Esophagus (tissue), 2 donors: ENCODE results near the gene PRPF31. TPM values are rescaled to one million over a fixed set of nuclear protein-coding genes. Genes with fewer than 3 reads are reported as not detected.

Source experiments
- H3K27ac ChIP-seq, 2 donors: one replicate each; pipeline ENCODE4 v1.5.1; 2013; ENCODE audit warnings: low read depth in 2 of 2, mild to moderate bottlenecking in 2 of 2, inconsistent platforms in 1 of 2, low read length in 1 of 2, moderate library complexity in 1 of 2
- H3K27me3 ChIP-seq, 2 donors: one replicate each; pipeline ENCODE4 v1.6.1; 2013; ENCODE audit warnings: low read length in 2 of 2, control low read depth in 1 of 2, mild to moderate bottlenecking in 1 of 2; ENCODE audit not compliant: insufficient read depth in 2 of 2, control insufficient read depth in 1 of 2
- H3K36me3 ChIP-seq, 2 donors: one replicate each; pipeline ENCODE4 v1.6.1; 2013; ENCODE audit warnings: low read length in 1 of 2; ENCODE audit not compliant: control insufficient read depth in 2 of 2, insufficient read depth in 2 of 2
- H3K4me1 ChIP-seq, 2 donors: one replicate each; pipeline ENCODE4 v1.6.1; 2013; ENCODE audit warnings: low read length in 1 of 2; ENCODE audit not compliant: control insufficient read depth in 2 of 2, insufficient read depth in 2 of 2
- H3K4me3 ChIP-seq, 2 donors: one replicate each; pipeline ENCODE4 v1.5.1; 2013; ENCODE audit warnings: low read length in 2 of 2, mild to moderate bottlenecking in 2 of 2, low read depth in 1 of 2, moderate library complexity in 1 of 2
- H3K9me3 ChIP-seq, 2 donors: one replicate each; pipeline ENCODE4 v1.6.1; 2013; ENCODE audit warnings: mild to moderate bottlenecking in 2 of 2, low read depth in 1 of 2, low read length in 1 of 2, moderate library complexity in 1 of 2; ENCODE audit not compliant: control insufficient read depth in 2 of 2, insufficient read depth in 1 of 2
- WGBS, 2 donors: extraction: QIAGEN DNeasy Blood & Tissue Kit; methylation state at CpG; one replicate each; pipeline ENCODE4 v1.1.7; 2013; 5-methylcytosine and 5-hydroxymethylcytosine counted together
- polyA plus RNA-seq, 2 donors: library from polyadenylated mRNA; stranded (reverse); fragments of 200-250 nt; gene quantifications; one replicate each; pipeline ENCODE4 v1.2.3, GENCODE V29; 2013
- donor health status: healthy with polysubstance abuse.
- donor health status: Bipolar disorder and iron deficiency.

PRPF31 gene
- polyA plus RNA-seq, 2 donors = 38.9 to 44.3 TPM

DNA sequence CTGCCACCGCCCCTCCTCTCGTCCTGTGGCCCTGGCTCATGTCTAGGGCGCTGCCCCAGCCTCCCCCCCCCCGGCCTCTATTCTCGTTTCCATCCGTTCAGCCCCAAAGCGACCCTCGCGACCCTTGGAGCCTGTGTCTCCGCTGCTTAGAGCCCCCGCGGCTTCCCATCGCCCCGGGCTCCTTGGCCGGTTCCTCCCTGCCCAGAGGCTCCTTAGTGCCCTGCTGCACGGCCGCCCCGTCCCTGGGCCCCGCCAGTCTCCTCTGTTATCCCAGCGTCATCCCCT is 12.8 kb downstream of the PRPF31 start:
- Histone ChIP-seq H3K27me3 (no peaks in the 10 kb centered on the region), H3K4me3 (no peak overlapping the region), H3K9me3 (no peaks in the 10 kb centered on the region), H3K4me1 (peaks cover 0 to 2% of the 10 kb centered on the region in 2 donors), H3K36me3 (peaks cover 45 to 63% of the 10 kb centered on the region in 2 donors), H3K27ac (no peak overlapping the region)
- WGBS, 2 donors = 86 to 92% methylated on average over 15 to 20 of the region's 20 CpGs

DNA sequence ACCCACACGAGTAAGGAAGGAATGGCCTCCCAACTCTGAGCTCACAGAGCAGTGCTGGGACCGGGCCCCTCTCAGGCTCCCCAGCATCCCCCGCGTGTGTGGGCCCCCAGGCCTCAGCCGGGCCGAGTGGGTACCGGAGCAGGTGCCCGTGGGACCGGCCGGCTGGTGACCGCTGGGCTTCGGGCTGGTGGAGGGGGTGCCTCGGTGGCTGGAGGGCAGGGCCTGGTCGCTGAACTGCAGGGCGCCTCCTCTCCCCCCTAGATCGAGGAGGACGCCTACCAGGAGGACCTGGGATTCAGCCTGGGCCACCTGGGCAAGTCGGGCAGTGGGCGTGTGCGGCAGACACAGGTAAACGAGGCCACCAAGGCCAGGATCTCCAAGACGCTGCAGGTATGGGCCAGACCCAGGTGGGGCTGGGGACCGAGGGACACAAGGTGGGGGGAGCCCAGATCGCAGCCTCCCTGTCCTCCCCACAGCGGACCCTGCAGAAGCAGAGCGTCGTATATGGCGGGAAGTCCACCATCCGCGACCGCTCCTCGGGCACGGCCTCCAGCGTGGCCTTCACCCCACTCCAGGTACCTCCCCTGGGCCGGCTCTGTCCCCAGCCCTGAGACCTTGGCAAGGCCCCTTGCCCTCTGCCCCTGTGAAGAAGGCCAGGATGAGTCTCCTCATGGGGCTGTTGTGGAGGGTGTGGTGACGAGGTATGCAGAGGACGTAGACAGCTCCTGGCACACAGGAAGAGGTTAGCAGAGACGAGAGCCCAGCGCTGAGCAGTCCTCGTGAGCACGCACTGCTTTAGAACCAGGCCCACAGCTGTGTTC is 13.5 kb downstream of the PRPF31 start:
- no peaks in the 10 kb centered on the region for H3K9me3 ChIP-seq
- peaks cover 0 to 3% of the 10 kb centered on the region in 2 donors for H3K4me1 ChIP-seq
- WGBS, 2 donors = 95 to 96% methylated on average over 41 of the region's 41 CpGs
- H3K27me3 ChIP-seq = no peaks in the 10 kb centered on the region
- H3K4me3 ChIP-seq = no peak overlapping the region
- peaks cover 45 to 57% of the 10 kb centered on the region in 2 donors for H3K36me3 ChIP-seq
- no peak overlapping the region for H3K27ac ChIP-seq

DNA sequence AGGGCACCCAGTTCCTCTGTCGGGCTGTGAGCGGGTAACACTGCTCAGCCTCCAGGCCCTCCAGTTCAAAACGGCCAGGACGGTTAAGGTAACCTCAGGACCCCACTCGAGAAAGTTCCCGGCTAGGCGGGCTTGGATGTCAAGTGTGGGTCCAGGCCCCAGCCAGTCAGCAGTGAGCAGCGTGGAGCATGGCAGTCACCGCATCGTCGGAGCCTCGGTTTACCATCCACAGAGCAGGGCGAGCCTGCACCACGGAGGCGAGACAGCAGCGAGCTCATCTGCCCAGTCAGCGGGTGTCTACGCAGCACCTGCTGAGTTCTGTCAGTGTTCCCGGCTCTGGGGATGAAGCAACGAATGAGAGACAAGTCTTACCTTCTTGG is 14.1 kb downstream of the PRPF31 start:
- H3K27me3 ChIP-seq = no peaks in the 10 kb centered on the region
- peaks cover 42 to 51% of the 10 kb centered on the region in 2 donors for H3K36me3 ChIP-seq
- 97 to 98% methylated on average over 20 of the region's 20 CpGs for WGBS, 2 donors
- H3K27ac ChIP-seq = no peak overlapping the region
- no peak overlapping the region for H3K4me3 ChIP-seq
- H3K9me3 ChIP-seq = no peaks in the 10 kb centered on the region
- peaks cover 3% of the 10 kb centered on the region in 2 donors for H3K4me1 ChIP-seq

DNA sequence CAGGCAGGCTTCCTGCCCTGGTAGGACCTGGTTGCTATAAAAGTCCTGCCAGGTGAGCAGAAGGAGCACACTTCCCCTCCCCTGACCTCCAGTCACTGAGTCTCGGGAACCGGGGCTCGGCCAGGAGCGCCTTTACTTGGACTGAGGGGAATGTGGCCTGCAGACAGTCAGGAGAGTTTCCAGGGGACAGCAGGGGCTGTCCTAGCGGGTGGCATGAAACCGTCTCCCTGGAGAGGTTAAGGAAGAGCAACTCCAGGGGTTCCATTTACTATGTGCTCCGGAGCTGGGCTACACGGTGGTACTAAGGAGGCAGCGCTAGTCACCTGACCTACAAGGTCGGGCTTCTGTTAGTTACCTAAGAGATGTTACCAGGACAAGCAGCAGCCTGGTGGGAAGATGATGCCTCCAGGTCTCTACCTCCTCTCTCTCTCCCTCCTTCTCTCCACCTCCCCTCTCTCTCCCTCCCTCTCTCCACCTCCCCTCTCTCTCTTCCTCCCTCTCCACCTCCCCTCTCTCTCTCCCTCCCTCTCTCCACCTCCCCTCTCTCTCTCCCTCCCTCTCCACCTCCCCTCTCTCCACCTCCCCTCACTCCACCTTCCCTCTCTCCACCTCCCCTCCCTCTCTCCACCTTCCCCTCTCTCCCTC is 17.9 kb downstream of the PRPF31 start:
- 66 to 75% methylated on average over 10 of the region's 10 CpGs for WGBS, 2 donors
- H3K4me1 ChIP-seq = peaks cover 3 to 6% of the 10 kb centered on the region in 2 donors
- H3K27me3 ChIP-seq = no peaks in the 10 kb centered on the region
- no peak overlapping the region for H3K27ac ChIP-seq
- H3K4me3 ChIP-seq = no peak overlapping the region
- peaks cover 15 to 25% of the 10 kb centered on the region in 2 donors for H3K36me3 ChIP-seq
- H3K9me3 ChIP-seq = no peaks in the 10 kb centered on the region

DNA sequence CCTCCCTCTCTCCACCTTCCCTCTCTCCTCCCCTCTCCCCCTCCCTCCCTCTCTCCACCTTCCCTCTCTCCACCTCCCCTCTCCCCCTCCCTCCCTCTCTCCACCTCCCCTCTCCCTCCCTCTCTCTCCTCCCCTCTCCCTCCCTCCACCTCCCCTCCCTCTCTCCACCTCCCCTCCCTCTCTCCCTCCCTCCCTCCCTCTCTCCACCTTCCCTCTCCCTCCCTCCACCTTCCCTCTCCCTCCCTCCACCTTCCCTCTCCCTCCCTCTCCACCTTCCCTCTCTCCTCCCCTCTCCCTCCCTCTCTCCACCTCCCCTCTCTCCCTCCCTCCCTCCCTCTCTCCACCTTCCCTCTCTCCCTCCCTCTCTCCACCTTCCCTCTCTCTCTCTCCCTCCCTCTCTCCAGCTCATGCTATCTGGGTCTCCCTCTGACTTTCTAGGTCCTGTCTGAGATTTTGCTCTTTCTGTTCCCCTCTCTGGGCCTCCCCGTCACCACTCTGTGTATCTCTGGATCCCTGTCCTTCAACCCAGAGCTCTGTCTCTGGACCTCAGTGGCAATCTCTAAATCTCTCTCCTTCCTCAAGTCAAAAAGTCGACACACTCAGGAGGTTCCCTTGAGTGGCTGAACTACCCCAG is 18.5 kb downstream of the PRPF31 start:
- peaks cover 14 to 18% of the 10 kb centered on the region in 2 donors for H3K36me3 ChIP-seq
- WGBS, 2 donors = 40 to 50% methylated on average over 2 of the region's 2 CpGs
- no peaks in the 10 kb centered on the region for H3K27me3 ChIP-seq
- H3K27ac ChIP-seq = peak overlapping the region; percentile 26 to 76
- H3K4me3 ChIP-seq = no peak overlapping the region
- H3K4me1 ChIP-seq = peaks cover 3 to 12% of the 10 kb centered on the region in 2 donors
- no peaks in the 10 kb centered on the region for H3K9me3 ChIP-seq

GRCh38 chr19:54136086-54136863 is 20.7 kb downstream of the PRPF31 start:
- Histone ChIP-seq H3K4me3 (peak overlapping the region; percentile 50 to 51), H3K9me3 (no peaks in the 10 kb centered on the region), H3K4me1 (peaks cover 4 to 22% of the 10 kb centered on the region in 2 donors), H3K36me3 (peaks cover 4 to 12% of the 10 kb centered on the region in 2 donors), H3K27me3 (no peaks in the 10 kb centered on the region), H3K27ac (peak overlapping the region; percentile 80 to 84)
- WGBS, 2 donors = 4% methylated on average over 30 of the region's 30 CpGs

DNA sequence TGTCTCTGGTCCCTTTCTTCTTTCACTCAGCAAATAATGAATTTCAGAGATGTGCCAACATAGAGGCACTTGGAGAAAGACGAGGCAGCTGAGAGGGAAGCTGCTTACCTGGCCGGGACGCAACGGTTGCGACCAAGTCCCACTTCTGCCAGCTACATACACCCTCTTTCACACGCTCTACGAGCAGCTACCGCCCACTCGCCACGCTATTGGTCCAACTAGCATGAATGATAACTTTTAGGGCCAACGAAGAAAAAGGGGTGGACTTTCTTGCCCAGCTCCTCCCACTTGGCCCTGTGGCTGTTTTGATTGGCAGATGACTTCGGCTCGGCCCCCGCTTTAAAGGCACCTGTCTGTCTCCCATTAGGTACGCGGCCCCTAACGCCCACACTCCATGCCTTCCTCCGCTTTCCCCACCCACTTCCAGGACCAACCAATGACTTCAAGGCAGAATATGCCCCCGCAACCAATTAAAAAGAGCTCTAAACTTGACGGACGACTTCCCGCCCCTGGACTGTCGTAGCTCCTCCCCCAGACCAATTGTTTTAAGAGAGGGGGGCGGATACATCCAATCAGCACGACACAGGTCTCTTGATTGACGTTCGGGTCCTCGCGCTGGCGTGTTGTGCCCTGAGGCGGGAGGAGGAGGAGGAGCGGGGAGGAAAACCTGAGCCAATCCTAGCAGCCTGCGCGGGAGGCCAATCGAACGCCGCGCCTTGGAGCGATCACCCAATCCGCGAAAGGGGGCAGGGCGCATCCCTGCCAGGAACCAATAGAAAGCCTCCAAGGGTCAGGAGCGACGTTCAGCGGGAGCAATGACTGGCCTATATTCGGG is 21.5 kb downstream of the PRPF31 start:
- WGBS, 2 donors = 1% methylated on average over 46 of the region's 46 CpGs
- Histone ChIP-seq H3K27me3 (no peaks in the 10 kb centered on the region), H3K27ac (peak overlapping the region; percentile 84 to 93), H3K36me3 (peaks cover 0 to 9% of the 10 kb centered on the region in 2 donors), H3K4me3 (peak overlapping the region; percentile 89 to 92), H3K4me1 (peaks cover 4 to 24% of the 10 kb centered on the region in 2 donors), H3K9me3 (no peaks in the 10 kb centered on the region)

DNA sequence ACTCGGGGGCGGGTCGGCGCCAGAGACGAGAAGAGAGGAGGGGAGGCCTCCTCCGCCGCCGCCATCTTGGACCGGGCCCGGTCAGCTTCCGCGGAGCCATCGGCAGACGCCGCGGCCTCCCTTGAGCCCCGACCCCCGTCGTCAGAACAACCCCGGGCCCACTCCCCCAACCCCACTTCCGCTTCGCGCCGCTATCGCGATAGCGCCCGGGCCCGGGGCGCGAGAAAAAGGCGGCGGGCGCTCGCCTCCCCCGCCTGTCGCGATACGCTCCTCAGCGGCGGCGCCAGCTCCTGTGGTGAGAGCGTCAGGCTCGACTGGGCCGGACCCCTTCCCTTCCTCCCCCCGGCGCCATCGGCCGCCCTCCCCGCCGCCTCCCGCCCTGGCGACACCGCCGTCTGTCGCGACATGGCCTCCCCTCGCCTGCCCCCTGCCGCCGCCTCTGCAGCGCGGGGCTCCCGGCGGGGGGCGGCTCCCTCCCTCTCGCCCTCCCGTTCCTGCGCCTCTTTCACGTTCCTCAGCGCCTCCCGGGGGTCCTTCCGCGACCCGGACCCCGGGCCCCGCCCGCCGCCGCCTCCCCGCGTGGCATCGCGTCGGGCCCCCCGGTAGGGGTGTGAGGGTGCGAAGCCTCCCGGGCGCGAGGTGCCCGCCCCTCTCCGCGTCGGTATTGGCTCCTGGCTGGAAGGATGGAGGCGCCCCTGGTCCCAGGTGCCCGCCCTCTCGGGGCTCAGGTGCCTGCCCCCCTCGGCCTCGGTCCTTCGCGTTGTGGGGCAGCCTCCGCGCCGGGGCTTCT is 22.3 kb downstream of the PRPF31 start, which contains the start of gene CNOT3:
Gene CNOT3, plus strand, starts transcription at position 64 of the 790 bp plus-strand sequence. CDS start 5,217 bp downstream, outside the sequence.
- peaks cover 4 to 24% of the 10 kb centered on the region in 2 donors for H3K4me1 ChIP-seq
- H3K27me3 ChIP-seq = no peaks in the 10 kb centered on the region
- WGBS, 2 donors = 0 to 1% methylated on average over 74 to 103 of the region's 103 CpGs
- no peaks in the 10 kb centered on the region for H3K9me3 ChIP-seq
- H3K4me3 ChIP-seq = peak within 1 kb of the TSS; percentile 89 to 92
- H3K27ac ChIP-seq = peak within 1 kb of the TSS; percentile 92 to 93
- H3K36me3 ChIP-seq = peaks cover 8 to 14% of the 10 kb centered on the region in 2 donors
